Ovary (tissue), 9 donors: ENCODE measurements around the gene PSD4. TPM values are rescaled to one million over a fixed set of nuclear protein-coding genes. Genes with fewer than 3 reads are reported as not detected.

Experiments
- DNase-seq, 5 donors: peaks; one replicate each; pipeline ENCODE4 v3.0.0-alpha.2; 2019 to 2020
- H3K27ac ChIP-seq, 2 donors: fragments of 200-600 bp; one replicate each; pipeline versions ENCODE4 v1.5.1 to v1.8.0; 2019 to 2022
- H3K27me3 ChIP-seq: fragments of 200-600 bp; one replicate; pipeline ENCODE4 v1.8.0; 2022
- H3K36me3 ChIP-seq: fragments of 200-600 bp; sonication (generic); one replicate; pipeline ENCODE4 v1.5.1; 2019
- H3K4me1 ChIP-seq: one replicate; pipeline ENCODE4 v1.8.1; 2013; ENCODE audit warnings: mild to moderate bottlenecking, moderate library complexity; ENCODE audit not compliant: insufficient read depth
- H3K4me3 ChIP-seq: fragments of 200-600 bp; sonication (generic); one replicate; pipeline ENCODE4 v1.5.1; 2017
- H3K9me3 ChIP-seq, 2 donors: fragments of 200-600 bp in 1 of 2; sonication (generic) in 1 of 2; one replicate each; pipeline versions ENCODE4 v1.5.1 to v1.8.1; 2013 to 2019; ENCODE audit warnings: mild to moderate bottlenecking in 1 of 2, moderate library complexity in 1 of 2
- CTCF ChIP-seq, 3 donors: fragments of 450-650 bp in 2 of 3; fragments of 200-600 bp in 1 of 3; IDR thresholded peaks; one replicate each; pipeline versions ENCODE4 v1.5.1 to v1.8.0; 2016 to 2022; ENCODE audit warnings: antibody characterized with exemption in 3 of 3, mild to moderate bottlenecking in 1 of 3
- EP300 ChIP-seq: sonication (generic); formaldehyde crosslinking; IDR thresholded peaks from one replicate; pipeline ENCODE4 v1.6.1; 2017; ENCODE audit warnings: antibody characterized with exemption
- POLR2A ChIP-seq: fragments of 450-650 bp; IDR thresholded peaks from one replicate; pipeline ENCODE4 v1.6.1; 2017; ENCODE audit warnings: antibody characterized with exemption, mild to moderate bottlenecking, moderate library complexity
- WGBS, 3 donors: extraction: QIAGEN DNeasy Blood & Tissue Kit in 1 of 3; methylation state at CpG; one replicate each; pipeline versions ENCODE4 v1.1.5 to v1.1.7; 2013 to 2017; 5-methylcytosine and 5-hydroxymethylcytosine counted together
- intact Hi-C, 4 donors: fragments of 100-400 bp; cut with DNase I; formaldehyde crosslinking; loops; one replicate each; pipeline versions ENCODE4 v1.11.0 to v1.15.1; 2022 to 2023
- polyA plus RNA-seq, 2 donors: library from polyadenylated mRNA; stranded (reverse); fragments of 200-250 nt in 1 of 2; fragments of 350-450 nt in 1 of 2; fragmentation: Illumina TruSeq in 1 of 2; extraction: RNeasy Lipid Tissue Mini Kit (QIAGEN cat#74804) in 1 of 2; gene quantifications; one replicate each; pipeline ENCODE4 v1.2.3, GENCODE V29; 2013 to 2014
- total RNA-seq, 7 donors: library from RNA; depleted of rRNA in 2 of 7; stranded (reverse); fragments of >200 nt in 2 of 7; fragmentation: NEBNext Ultra II Directional in 3 of 7; extraction: Animal tissue kit (Norgen Biotek cat#: 25700) in 3 of 7; gene quantifications; one replicate each; pipeline versions ENCODE4 v1.1.0 to v1.2.4, GENCODE V29; 2016 to 2023
- donor health status: DM: no; HTN: no; CAD: no; lungs with moderate emphysema.
- donor health status: DM: no; HTN: no; CAD: no.
- donor health status: Bipolar disorder and iron deficiency.
- donor health status: DM: yes; HTN: yes; CAD: no.
- donor health status: DM: no; HTN: no; CAD: no.
- donor health status: DM: yes; HTN: yes; CAD: no.

Gene PSD4
- total and polyA plus RNA-seq, 9 donors: 1.2 to 14.1 (median 3.4) TPM

- Histone ChIP-seq H3K36me3 (no peaks in the 10 kb centered on the region), H3K27me3 (no peaks in the 10 kb centered on the region), H3K27ac (no peak overlapping the region), H3K4me1 (no peaks in the 10 kb centered on the region), H3K4me3 (no peak overlapping the region), H3K9me3 (no peaks in the 10 kb centered on the region)
- intact Hi-C loops: no loop called here
- TF ChIP-seq EP300 (no peak), POLR2A (no peak), CTCF (IDR thresholded peaks at IDR 0.05) (no peak)
- no peak for DNase-seq
- WGBS, 3 donors: 32 to 44% (median 36%) methylated on average over 4 of the region's 4 CpGs
Observed at GRCh38 chr2:113255140-113256070, 81.6 kb downstream of the PSD4 start.

GRCh38 chr2:113257516-113258264, 83.9 kb downstream of the PSD4 start:
- Histone ChIP-seq H3K4me3 (no peak overlapping the region), H3K4me1 (no peaks in the 10 kb centered on the region), H3K27me3 (no peaks in the 10 kb centered on the region), H3K36me3 (no peaks in the 10 kb centered on the region), H3K9me3 (no peaks in the 10 kb centered on the region), H3K27ac (no peak overlapping the region)
- intact Hi-C loops: no loop called here
- WGBS, 3 donors: 77 to 80% (median 79%) methylated on average over 7 of the region's 7 CpGs
- no peak for DNase-seq
- TF ChIP-seq POLR2A (no peak), CTCF (IDR thresholded peaks at IDR 0.05) (no peak), EP300 (no peak)

- Histone ChIP-seq H3K4me1 (no peaks in the 10 kb centered on the region), H3K4me3 (no peak overlapping the region), H3K27ac (no peak overlapping the region), H3K27me3 (no peaks in the 10 kb centered on the region), H3K9me3 (no peaks in the 10 kb centered on the region), H3K36me3 (no peaks in the 10 kb centered on the region)
- TF ChIP-seq EP300 (no peak), CTCF (IDR thresholded peaks at IDR 0.05) (no peak), POLR2A (no peak)
- DNase-seq: no peak
- intact Hi-C loops: no loop called here
- WGBS, 3 donors: 78 to 82% (median 80%) methylated on average over 6 of the region's 6 CpGs
Observed at GRCh38 chr2:113258471-113259147, 84.8 kb downstream of the PSD4 start.

Other genes with a start within 250 kb of the PSD4 start
- not detected for gene IL36G, start 196.0 kb upstream of the PSD4 start, total RNA-seq
- not detected for gene IL36G, start 196.0 kb upstream of the PSD4 start, polyA plus RNA-seq
- gene IL36A, start 168.5 kb upstream of the PSD4 start, total RNA-seq: not detected
- not detected for gene IL36A, start 168.5 kb upstream of the PSD4 start, polyA plus RNA-seq
- gene IL36B, start 121.1 kb upstream of the PSD4 start, total RNA-seq: not detected
- gene IL36B, start 121.1 kb upstream of the PSD4 start, polyA plus RNA-seq: not detected
- not detected for gene IL36RN, start 114.8 kb upstream of the PSD4 start, total RNA-seq
- not detected for gene IL36RN, start 114.8 kb upstream of the PSD4 start, polyA plus RNA-seq
- gene IL1F10, start 106.0 kb upstream of the PSD4 start, total RNA-seq: not detected
- gene IL1F10, start 106.0 kb upstream of the PSD4 start, polyA plus RNA-seq: not detected
- gene IL1RN, start 46.4 kb upstream of the PSD4 start, total RNA-seq: 1 to 10 TPM in 2 of 7 donors, under 1 TPM in 4, not detected in 1; 0.36 to 7.9 (median 0.56) TPM
- 1 to 10 TPM in 1 of 2 donors, under 1 TPM in 1; 0.29 to 1.5 TPM for gene IL1RN, start 46.4 kb upstream of the PSD4 start, polyA plus RNA-seq
- gene PAX8, start 105.0 kb downstream of the PSD4 start, total RNA-seq: 10 to 100 TPM in 4 of 7 donors, 1 to 10 TPM in 1, under 1 TPM in 2; 0.15 to 90.1 (median 10.1) TPM
- 1 to 10 TPM; 2.0 to 2.2 TPM for gene PAX8, start 105.0 kb downstream of the PSD4 start, polyA plus RNA-seq